HG02885 (cell line): ENCODE measurements around the gene PRSS12.
A peak's percentile ranks its signal among the peaks of the same experiment; 100 is the strongest.
"Not testable (repeated sequence)": the region's sequence is repeated elsewhere in the genome, so short reads cannot be mapped to it uniquely, and the experiment has no call there.

Experiments used
- ATAC-seq: cut with Tn5 transposase; IDR thresholded peaks from one replicate; pipeline ENCODE4 v1.9.1; 2021; ENCODE audit warnings: mild to moderate bottlenecking; ENCODE audit not compliant: unreplicated experiment, poor library complexity

The PRSS12 gene

GRCh38 chr4:118327554-118328241, 25.1 kb downstream of the PRSS12 start:
- no peak for ATAC-seq

GRCh38 chr4:118326585-118326984, 26.2 kb downstream of the PRSS12 start:
- ATAC-seq, result no peak

GRCh38 chr4:118325431-118325830, 27.4 kb downstream of the PRSS12 start:
- ATAC-seq, result no peak

GRCh38 chr4:118322831-118323502, 29.8 kb downstream of the PRSS12 start:
- no peak for ATAC-seq

GRCh38 chr4:118318931-118319330, 33.9 kb downstream of the PRSS12 start:
- no peak for ATAC-seq

- ATAC-seq, result no peak
Observed at GRCh38 chr4:118317691-118318090, 35.1 kb downstream of the PRSS12 start.

GRCh38 chr4:118314221-118314620, 38.6 kb downstream of the PRSS12 start:
- ATAC-seq, result no peak

GRCh38 chr4:118313098-118313497, 39.7 kb downstream of the PRSS12 start:
- no peak for ATAC-seq

- ATAC-seq, result no peak
Observed at GRCh38 chr4:118308306-118309030, 44.3 kb downstream of the PRSS12 start.

GRCh38 chr4:118307643-118308042, 45.2 kb downstream of the PRSS12 start:
- ATAC-seq, result no peak

- not testable (repeated sequence) for ATAC-seq
Observed at GRCh38 chr4:118299619-118300018, 53.2 kb downstream of the PRSS12 start.

GRCh38 chr4:118296729-118297128, 56.1 kb downstream of the PRSS12 start:
- ATAC-seq, result no peak

- ATAC-seq, result no peak
Observed at GRCh38 chr4:118290951-118291350, 61.9 kb downstream of the PRSS12 start.

GRCh38 chr4:118289794-118290193, 63.0 kb downstream of the PRSS12 start:
- no peak for ATAC-seq

GRCh38 chr4:118287711-118288451, 64.9 kb downstream of the PRSS12 start:
- no peak for ATAC-seq

GRCh38 chr4:118286685-118287084, 66.1 kb downstream of the PRSS12 start:
- ATAC-seq, result no peak

- no peak for ATAC-seq
Observed at GRCh38 chr4:118285931-118286330, 66.9 kb downstream of the PRSS12 start.

- ATAC-seq, result peak; percentile 68
Observed at GRCh38 chr4:118284169-118284568, 68.6 kb downstream of the PRSS12 start.

- ATAC-seq, result no peak
Observed at GRCh38 chr4:118282692-118283091, 70.1 kb downstream of the PRSS12 start.

GRCh38 chr4:118281611-118282442, 71.0 kb downstream of the PRSS12 start:
- no peak for ATAC-seq
